Activated T-helper 17 cell treated with anti-CD3 and anti-CD28 coated beads, Interleukin-2, amount 50 U/mL, for 72 hours (primary cell): ENCODE results near the gene INO80C. TPM values are rescaled to one million over a fixed set of nuclear protein-coding genes. Genes with fewer than 3 reads are reported as not detected.

ENCODE experiments used
- ATAC-seq: fragments of 150-1000 bp; cut with Tn5 transposase; replicated peaks from 2 replicates; pipeline ENCODE4 v1.10.0; 2021; ENCODE audit warnings: mild to moderate bottlenecking, moderate library complexity
- H3K27ac Mint-ChIP-seq: one replicate; pipeline ENCODE4 v1.8.0; 2022; ENCODE audit warnings: mixed read lengths
- H3K27me3 Mint-ChIP-seq: one replicate; pipeline ENCODE4 v1.8.0; 2022; ENCODE audit warnings: mixed read lengths
- H3K36me3 Mint-ChIP-seq: one replicate; pipeline ENCODE4 v1.8.0; 2022; ENCODE audit warnings: low read depth, mild to moderate bottlenecking, mixed read lengths
- H3K4me1 Mint-ChIP-seq: one replicate; pipeline ENCODE4 v1.8.0; 2022; ENCODE audit warnings: mixed read lengths
- H3K4me3 Mint-ChIP-seq: one replicate; pipeline ENCODE4 v1.8.0; 2022; ENCODE audit warnings: mild to moderate bottlenecking, mixed read lengths
- H3K9me3 Mint-ChIP-seq: one replicate; pipeline ENCODE4 v1.8.0; 2022; ENCODE audit warnings: mixed read lengths
- total RNA-seq, 2 donors: library from RNA; stranded (reverse); gene quantifications; one replicate each; pipeline ENCODE4 v1.2.3, GENCODE V29; 2022

Gene INO80C
- total RNA-seq, 2 donors from 2014 or later = 20.6 to 22.0 TPM

- Mint-ChIP-seq H3K4me3 (no peak overlapping the region), H3K4me1 (no peaks in the 10 kb centered on the region), H3K27me3 (peaks cover 3% of the 10 kb centered on the region)
Measured at GRCh38 chr18:35451916-35452315, 45.8 kb downstream of the INO80C start.

DNA sequence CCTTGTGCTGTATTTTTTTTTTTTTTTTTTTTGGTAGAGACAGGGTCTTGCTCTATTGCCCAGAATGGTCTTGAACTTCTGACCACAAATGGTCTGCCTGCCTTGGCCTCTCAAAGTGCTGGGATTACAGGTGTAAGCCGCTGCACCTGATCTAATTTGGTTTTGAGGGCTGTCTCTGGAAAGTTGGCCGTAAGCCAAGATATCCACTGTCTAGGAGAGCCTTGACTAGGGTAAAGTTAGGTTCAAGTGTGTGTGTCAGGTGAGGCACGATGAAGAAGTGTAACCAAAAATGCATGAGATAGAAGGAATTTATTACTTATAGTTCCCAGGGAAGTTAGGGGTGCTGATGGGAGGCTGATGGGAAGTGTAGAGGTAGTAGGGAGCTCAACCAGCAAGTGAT lies 46.7 kb downstream of the INO80C start:
- H3K27ac Mint-ChIP-seq = no peak overlapping the region
- no peaks in the 10 kb centered on the region for H3K4me1 Mint-ChIP-seq
- H3K27me3 Mint-ChIP-seq = peaks cover 3% of the 10 kb centered on the region
- H3K36me3 Mint-ChIP-seq = no peaks in the 10 kb centered on the region
- no peak overlapping the region for H3K4me3 Mint-ChIP-seq
- H3K9me3 Mint-ChIP-seq = no peaks in the 10 kb centered on the region
- ATAC-seq = no peak

More at GRCh38 chr18:35451916-35452315, 45.8 kb downstream of the INO80C start:
- Mint-ChIP-seq H3K9me3 (no peaks in the 10 kb centered on the region), H3K27ac (no peak overlapping the region), H3K36me3 (no peaks in the 10 kb centered on the region)
- no peak for ATAC-seq

DNA sequence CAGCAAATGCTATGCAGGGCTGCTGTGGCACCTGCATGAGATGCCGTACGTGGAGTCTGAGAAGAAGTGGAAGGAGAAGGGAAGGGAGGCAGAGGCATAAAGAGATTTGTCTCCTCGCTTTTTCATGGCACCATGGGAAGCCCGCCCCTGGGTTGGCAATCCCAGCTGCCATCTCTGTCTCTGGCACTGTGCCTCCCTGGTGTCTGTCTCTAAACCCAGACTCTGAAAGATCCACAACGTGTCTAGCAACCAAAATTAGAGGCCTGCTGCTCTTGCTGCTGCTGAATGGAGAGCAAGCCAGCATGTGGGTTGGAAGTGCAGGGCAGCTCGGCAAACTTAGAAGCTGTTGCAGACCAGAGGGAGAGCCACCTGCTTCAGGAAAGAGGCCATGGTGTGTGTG lies 53.1 kb downstream of the INO80C start:
- Mint-ChIP-seq H3K36me3 (no peaks in the 10 kb centered on the region), H3K27ac (no peak overlapping the region), H3K9me3 (no peaks in the 10 kb centered on the region), H3K4me3 (no peak overlapping the region), H3K4me1 (no peaks in the 10 kb centered on the region), H3K27me3 (peaks cover 8% of the 10 kb centered on the region)
- no peak for ATAC-seq

DNA sequence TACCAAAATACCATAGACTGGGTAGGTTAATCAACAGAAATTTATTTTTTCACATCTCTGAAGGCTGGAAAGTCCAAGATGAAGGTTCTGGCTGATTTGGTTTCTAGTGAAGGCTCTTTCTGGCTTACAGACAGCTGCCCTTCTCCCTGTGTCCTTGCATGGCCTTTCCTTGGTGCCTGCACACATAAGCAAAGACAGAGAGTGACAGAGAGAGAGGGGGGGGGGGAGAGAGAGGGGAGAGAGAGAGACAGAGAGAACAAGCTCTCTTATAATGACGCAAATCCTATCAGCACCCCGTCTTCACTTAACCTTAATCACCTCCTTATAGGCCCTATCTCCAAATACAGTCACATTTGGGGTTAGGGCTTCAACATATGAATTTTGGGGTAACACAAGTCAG lies 53.9 kb downstream of the INO80C start:
- ATAC-seq = no peak
- no peak overlapping the region for H3K4me3 Mint-ChIP-seq
- no peaks in the 10 kb centered on the region for H3K4me1 Mint-ChIP-seq
- H3K9me3 Mint-ChIP-seq = no peaks in the 10 kb centered on the region
- H3K36me3 Mint-ChIP-seq = no peaks in the 10 kb centered on the region
- no peak overlapping the region for H3K27ac Mint-ChIP-seq
- H3K27me3 Mint-ChIP-seq = peaks cover 8% of the 10 kb centered on the region

DNA sequence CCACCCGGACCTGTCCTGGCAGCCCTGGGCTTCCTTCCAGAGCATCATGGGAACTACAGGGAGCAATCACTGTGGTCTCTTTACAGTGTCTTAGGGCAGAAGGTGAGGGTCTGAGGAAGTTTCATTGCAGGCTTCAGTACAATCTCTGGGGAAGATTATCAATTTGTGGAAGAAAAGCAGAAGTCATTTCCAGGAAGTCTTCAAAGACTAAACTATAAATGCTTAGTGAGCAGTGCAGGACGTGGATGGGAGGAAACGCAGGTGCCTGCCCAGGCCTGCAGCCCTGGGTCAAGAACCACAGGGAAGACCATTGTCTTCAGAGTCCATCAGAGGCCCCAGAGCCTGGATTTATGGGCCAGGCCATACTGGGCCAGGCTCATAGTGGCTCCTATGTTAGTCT lies 54.3 kb downstream of the INO80C start:
- H3K27ac Mint-ChIP-seq = no peak overlapping the region
- peaks cover 10% of the 10 kb centered on the region for H3K27me3 Mint-ChIP-seq
- no peak overlapping the region for H3K4me3 Mint-ChIP-seq
- H3K36me3 Mint-ChIP-seq = no peaks in the 10 kb centered on the region
- no peak for ATAC-seq
- H3K4me1 Mint-ChIP-seq = no peaks in the 10 kb centered on the region
- no peaks in the 10 kb centered on the region for H3K9me3 Mint-ChIP-seq

- Mint-ChIP-seq H3K4me1 (no peaks in the 10 kb centered on the region), H3K4me3 (no peak overlapping the region), H3K36me3 (no peaks in the 10 kb centered on the region), H3K27ac (no peak overlapping the region), H3K27me3 (peaks cover 12% of the 10 kb centered on the region), H3K9me3 (no peaks in the 10 kb centered on the region)
- ATAC-seq = no peak
Measured at GRCh38 chr18:35442701-35443100, 55.1 kb downstream of the INO80C start.

DNA sequence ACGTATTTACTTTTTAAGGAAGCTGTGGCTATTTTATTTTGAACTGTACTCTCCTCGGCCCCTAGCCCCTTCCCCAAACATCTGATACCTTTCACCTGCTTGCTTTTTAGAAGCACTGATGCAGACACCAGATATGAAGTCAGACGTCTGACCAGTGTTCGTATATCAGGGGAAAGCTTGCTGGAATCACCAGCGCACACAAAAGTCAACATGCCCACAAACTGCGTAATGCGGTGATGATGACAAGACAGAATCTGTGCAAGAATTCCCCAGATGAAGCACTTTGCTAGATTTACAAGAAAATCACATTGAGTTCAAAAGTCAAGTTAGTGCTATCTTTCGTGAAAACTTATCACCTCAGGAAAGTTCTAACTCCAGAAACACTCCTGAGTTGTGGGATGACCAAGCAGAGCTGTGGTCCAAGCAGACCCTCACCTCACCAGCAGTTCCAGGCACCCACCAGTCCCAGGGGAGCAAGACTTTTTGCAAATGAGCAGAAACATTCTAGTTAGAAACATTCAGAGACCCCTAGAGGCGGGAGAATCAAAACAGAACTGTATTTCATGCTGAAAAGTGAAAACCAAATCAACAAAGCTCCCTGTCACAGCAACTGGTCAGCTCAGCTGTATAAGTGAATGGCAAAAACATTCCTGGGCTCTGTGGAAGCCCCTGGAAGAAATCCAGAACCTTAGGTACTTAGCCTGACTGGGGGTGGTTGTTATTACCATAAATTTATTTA lies 55.7 kb downstream of the INO80C start:
- Mint-ChIP-seq H3K36me3 (no peaks in the 10 kb centered on the region), H3K27me3 (peaks cover 12% of the 10 kb centered on the region), H3K9me3 (no peaks in the 10 kb centered on the region), H3K27ac (no peak overlapping the region), H3K4me1 (no peaks in the 10 kb centered on the region), H3K4me3 (no peak overlapping the region)
- no peak for ATAC-seq

DNA sequence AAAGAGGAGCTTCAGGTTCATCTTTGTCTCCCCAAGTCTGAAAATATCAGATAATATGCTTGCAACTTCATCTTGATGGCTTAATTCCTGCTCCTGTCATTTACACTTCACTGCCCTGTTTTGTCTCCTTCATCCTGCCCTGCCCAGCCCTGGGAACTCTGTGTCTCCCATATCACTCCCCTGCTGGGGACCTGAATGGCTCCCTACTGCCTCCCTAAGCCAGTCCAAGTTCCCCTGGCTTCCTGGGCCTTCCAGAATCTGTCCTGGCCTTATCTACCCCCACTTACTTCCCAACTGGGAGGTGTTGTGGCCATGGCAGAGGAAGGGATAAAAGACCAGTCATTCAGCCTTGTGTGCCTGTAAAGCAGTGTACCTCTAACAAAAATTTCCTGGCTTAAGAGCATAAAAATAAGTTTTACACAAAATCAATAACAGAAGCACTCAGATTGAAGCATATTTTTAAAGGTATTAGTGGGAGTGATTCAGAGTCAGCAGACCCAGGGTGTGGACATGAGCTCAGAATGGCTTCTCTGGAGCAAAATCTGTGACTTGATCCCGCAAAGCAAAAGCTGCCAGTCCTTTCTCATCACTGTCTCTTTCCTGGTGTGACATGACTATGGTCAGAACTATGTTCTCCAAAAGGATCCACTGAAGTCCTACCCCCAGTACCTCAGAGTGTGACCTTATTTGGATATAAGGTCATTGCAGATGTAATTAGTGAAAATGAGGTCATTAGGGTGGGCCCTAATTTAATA lies 59.1 kb downstream of the INO80C start:
- Mint-ChIP-seq H3K4me3 (no peak overlapping the region), H3K36me3 (no peaks in the 10 kb centered on the region), H3K4me1 (no peaks in the 10 kb centered on the region), H3K27ac (no peak overlapping the region), H3K9me3 (peaks cover 5% of the 10 kb centered on the region), H3K27me3 (peaks cover 17% of the 10 kb centered on the region)
- no peak for ATAC-seq

DNA sequence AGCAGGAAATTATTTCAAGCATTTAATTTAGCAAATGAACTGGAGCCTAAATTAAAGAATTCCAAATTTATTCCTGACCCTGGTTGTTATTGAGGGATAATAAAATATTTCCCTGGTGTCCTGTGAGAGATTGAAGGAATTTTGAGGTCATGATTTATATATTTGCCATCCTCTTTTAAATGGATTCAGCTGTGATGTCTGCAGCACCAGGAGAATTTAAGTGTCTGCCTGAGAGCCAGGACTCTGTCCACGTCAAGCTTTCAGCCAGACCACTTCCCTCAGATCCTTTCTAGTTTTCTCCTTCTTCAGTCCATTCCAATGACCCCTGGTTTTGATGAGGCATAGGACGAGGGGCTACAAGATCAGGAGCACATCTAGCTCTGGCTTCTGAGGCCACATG lies 59.9 kb downstream of the INO80C start:
- ATAC-seq = no peak
- peaks cover 5% of the 10 kb centered on the region for H3K9me3 Mint-ChIP-seq
- H3K27me3 Mint-ChIP-seq = peaks cover 17% of the 10 kb centered on the region
- no peak overlapping the region for H3K4me3 Mint-ChIP-seq
- H3K4me1 Mint-ChIP-seq = no peaks in the 10 kb centered on the region
- no peak overlapping the region for H3K27ac Mint-ChIP-seq
- no peaks in the 10 kb centered on the region for H3K36me3 Mint-ChIP-seq

GRCh38 chr18:35436076-35436649 lies 61.6 kb downstream of the INO80C start:
- H3K4me3 Mint-ChIP-seq = no peak overlapping the region
- no peak for ATAC-seq
- no peak overlapping the region for H3K27ac Mint-ChIP-seq
- H3K9me3 Mint-ChIP-seq = peaks cover 5% of the 10 kb centered on the region
- peaks cover 13% of the 10 kb centered on the region for H3K27me3 Mint-ChIP-seq
- no peaks in the 10 kb centered on the region for H3K4me1 Mint-ChIP-seq
- H3K36me3 Mint-ChIP-seq = no peaks in the 10 kb centered on the region

GRCh38 chr18:35435401-35435800 lies 62.4 kb downstream of the INO80C start:
- ATAC-seq = no peak
- H3K4me3 Mint-ChIP-seq = no peak overlapping the region
- H3K4me1 Mint-ChIP-seq = no peaks in the 10 kb centered on the region
- H3K36me3 Mint-ChIP-seq = no peaks in the 10 kb centered on the region
- no peak overlapping the region for H3K27ac Mint-ChIP-seq
- H3K27me3 Mint-ChIP-seq = peaks cover 12% of the 10 kb centered on the region
- H3K9me3 Mint-ChIP-seq = peaks cover 5% of the 10 kb centered on the region

- no peaks in the 10 kb centered on the region for H3K36me3 Mint-ChIP-seq
- peaks cover 5% of the 10 kb centered on the region for H3K9me3 Mint-ChIP-seq
- no peaks in the 10 kb centered on the region for H3K4me1 Mint-ChIP-seq
- no peak overlapping the region for H3K4me3 Mint-ChIP-seq
- no peak for ATAC-seq
- no peak overlapping the region for H3K27ac Mint-ChIP-seq
- H3K27me3 Mint-ChIP-seq = peaks cover 4% of the 10 kb centered on the region
Measured at GRCh38 chr18:35432565-35433001, 65.2 kb downstream of the INO80C start.

DNA sequence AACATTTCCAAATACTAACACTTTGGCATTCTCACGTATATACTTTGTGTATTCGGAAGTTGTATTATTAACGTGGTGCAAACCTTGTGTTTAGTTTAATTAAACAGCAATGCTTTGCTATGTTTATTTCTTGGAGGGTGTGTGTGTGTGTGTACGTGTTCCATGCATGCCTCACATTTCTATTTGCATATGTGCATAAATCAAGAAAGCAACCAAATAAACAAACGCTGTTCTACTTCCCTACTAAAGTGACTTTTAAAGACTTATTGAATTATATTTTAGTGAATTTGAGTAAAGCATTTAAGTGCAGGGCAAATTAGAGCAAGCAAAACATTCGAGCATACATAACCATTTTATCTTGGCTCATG lies 66.4 kb downstream of the INO80C start:
- Mint-ChIP-seq H3K27ac (no peak overlapping the region), H3K4me3 (no peak overlapping the region), H3K4me1 (no peaks in the 10 kb centered on the region), H3K36me3 (no peaks in the 10 kb centered on the region), H3K9me3 (peaks cover 5% of the 10 kb centered on the region), H3K27me3 (peaks cover 4% of the 10 kb centered on the region)
- ATAC-seq = no peak

- peaks cover 5% of the 10 kb centered on the region for H3K9me3 Mint-ChIP-seq
- H3K27me3 Mint-ChIP-seq = peaks cover 4% of the 10 kb centered on the region
- ATAC-seq = no peak
- no peaks in the 10 kb centered on the region for H3K36me3 Mint-ChIP-seq
- H3K4me3 Mint-ChIP-seq = no peak overlapping the region
- no peak overlapping the region for H3K27ac Mint-ChIP-seq
- H3K4me1 Mint-ChIP-seq = no peaks in the 10 kb centered on the region
Measured at GRCh38 chr18:35430721-35431373, 66.9 kb downstream of the INO80C start.
